Measurements from ENCODE around the gene CD1D.
"Not testable (repeated sequence)": the region's sequence is repeated elsewhere in the genome, so short reads cannot be mapped to it uniquely, and the experiment has no call there.

The CD1D gene

DNA sequence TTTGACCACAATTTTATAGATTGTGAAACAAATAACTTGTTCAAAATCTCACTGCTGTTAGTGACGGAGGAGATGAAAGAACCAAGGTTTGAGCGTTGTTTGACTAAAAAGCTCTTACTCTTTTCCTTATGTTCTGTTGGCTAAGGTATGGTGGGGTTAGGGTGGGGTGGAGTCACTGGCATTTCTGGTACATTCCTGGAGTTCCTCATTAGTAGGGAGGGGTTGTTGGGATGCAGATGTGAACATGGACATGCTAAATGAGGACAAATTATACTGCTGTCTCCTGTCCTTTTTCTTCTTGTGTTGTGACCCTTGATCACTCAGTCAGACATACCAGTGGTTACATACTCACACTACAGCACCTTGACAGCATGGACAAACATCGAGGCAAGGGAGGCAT is 26.2 kb upstream of the CD1D start:
- TF ChIP-seq, protein P1, sequence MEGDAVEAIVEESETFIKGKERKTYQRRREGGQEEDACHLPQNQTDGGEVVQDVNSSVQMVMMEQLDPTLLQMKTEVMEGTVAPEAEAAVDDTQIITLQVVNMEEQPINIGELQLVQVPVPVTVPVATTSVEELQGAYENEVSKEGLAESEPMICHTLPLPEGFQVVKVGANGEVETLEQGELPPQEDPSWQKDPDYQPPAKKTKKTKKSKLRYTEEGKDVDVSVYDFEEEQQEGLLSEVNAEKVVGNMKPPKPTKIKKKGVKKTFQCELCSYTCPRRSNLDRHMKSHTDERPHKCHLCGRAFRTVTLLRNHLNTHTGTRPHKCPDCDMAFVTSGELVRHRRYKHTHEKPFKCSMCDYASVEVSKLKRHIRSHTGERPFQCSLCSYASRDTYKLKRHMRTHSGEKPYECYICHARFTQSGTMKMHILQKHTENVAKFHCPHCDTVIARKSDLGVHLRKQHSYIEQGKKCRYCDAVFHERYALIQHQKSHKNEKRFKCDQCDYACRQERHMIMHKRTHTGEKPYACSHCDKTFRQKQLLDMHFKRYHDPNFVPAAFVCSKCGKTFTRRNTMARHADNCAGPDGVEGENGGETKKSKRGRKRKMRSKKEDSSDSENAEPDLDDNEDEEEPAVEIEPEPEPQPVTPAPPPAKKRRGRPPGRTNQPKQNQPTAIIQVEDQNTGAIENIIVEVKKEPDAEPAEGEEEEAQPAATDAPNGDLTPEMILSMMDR (conservative IDR thresholded peaks at IDR 0.05): no peak
- TF ChIP-seq ZFX (IDR thresholded peaks at IDR 0.05): no peak
- no peak overlapping the region for H3K27ac ChIP-seq

DNA sequence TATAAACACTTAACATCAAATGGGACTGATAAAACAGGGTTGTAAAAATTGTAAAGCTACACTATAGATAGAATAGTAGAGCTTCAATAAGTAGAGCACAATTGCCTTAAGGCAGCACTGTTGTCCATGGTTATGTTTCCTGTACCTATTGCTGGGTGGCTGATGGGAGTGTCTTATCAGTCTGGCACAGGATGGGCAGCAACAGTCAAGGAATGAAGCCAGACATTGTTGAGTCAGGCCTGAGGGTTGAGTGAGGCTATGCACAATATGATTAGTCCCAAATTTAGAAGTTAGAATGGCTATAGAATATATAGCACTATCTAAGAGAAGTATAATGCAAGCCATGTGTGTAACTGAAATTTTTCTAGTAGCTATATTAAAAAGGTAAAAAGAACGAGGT is 25.0 kb upstream of the CD1D start:
- H3K27ac ChIP-seq: no peak overlapping the region
- TF ChIP-seq ZFX (IDR thresholded peaks at IDR 0.05): no peak
- TF ChIP-seq, protein P1 (conservative IDR thresholded peaks at IDR 0.05): no peak

DNA sequence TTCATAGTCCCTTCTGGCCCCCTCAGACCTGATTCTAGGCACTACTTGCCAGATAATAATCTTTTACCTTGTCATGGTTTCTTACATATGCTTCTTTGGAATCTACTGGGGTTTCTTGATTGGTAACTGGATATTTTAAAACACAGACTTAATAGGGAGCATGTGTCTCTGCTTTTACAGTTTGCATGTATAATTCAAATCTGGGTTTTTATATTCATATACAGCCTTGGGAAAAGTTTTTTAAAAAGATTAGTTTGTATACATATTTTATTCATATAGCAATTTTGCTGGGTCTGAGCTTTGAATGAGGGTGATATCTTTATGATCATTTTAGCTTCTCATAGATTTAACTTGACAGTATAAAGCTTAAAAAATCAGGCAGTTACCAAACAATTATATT is 21.1 kb upstream of the CD1D start:
- no peak for TF ChIP-seq ZFX (IDR thresholded peaks at IDR 0.05)
- TF ChIP-seq, protein P1 (conservative IDR thresholded peaks at IDR 0.05): no peak
- H3K27ac ChIP-seq: no peak overlapping the region

DNA sequence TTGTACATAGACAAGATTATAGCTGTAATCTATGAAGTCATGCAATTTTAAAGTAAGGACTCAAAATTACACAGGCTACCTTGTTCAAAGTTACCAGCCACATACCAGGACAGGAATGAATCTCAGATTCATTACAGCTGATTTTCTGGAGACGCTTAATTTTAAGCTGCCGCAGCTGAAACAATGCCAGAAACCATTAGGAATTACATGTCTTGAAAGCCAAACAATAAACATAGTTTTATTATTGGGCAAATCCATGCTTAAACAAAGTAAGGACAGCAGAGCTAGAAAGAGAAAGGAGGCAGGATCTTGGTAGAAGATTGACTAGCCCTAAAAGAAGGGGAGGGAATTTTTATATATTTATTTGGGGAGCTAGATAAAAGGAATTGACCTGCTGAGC is 19.2 kb upstream of the CD1D start:
- H3K27ac ChIP-seq: no peak overlapping the region
- TF ChIP-seq ZFX (IDR thresholded peaks at IDR 0.05): no peak
- TF ChIP-seq, protein P1 (conservative IDR thresholded peaks at IDR 0.05): no peak

DNA sequence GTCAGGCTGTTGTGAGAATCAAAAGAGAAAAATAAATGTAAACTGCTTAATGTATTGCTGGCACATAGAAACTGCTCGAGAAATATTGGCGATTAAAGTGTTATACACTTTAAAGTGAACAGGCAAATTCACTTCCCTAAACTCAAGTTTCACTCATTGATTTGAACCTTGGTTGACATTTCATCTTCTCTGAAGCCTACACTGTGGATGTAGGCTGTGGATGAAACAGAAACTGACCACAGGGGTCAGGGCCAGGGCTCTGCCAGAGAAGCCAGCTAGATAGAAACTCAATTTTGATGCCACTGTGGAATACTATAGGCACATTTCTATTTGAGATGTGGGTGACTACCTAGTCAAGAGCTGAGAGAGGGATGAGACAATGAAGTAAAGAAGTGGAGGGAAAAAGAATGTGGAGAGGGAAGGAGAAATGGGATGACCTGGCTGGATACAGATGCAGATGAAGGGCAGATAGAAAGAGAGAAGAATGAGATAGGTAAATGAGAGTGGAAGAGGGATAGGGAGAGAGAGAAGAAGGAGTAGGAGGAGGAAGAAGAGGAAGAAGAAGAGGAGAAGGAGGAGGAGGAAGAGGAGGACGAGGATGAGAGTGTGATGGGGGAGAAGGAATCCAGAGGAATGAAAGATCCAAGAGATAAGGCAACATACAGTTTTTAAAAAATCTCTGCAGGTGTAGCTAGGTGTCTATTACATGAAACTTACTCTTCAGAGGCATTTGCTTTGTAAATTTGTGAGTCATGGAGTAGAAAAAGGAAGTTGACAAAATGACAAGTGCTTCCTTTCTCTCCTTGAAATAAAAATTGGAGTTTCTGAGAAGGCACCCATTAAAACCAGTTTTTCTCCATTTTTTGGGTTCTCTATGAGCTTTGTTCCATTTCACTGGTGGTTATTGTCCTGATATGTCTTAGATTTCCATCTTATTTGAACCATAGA is 17.4 kb upstream of the CD1D start:
- H3K27ac ChIP-seq: no peak overlapping the region
- TF ChIP-seq, protein P1 (conservative IDR thresholded peaks at IDR 0.05): no peak
- TF ChIP-seq ZFX (IDR thresholded peaks at IDR 0.05): no peak

DNA sequence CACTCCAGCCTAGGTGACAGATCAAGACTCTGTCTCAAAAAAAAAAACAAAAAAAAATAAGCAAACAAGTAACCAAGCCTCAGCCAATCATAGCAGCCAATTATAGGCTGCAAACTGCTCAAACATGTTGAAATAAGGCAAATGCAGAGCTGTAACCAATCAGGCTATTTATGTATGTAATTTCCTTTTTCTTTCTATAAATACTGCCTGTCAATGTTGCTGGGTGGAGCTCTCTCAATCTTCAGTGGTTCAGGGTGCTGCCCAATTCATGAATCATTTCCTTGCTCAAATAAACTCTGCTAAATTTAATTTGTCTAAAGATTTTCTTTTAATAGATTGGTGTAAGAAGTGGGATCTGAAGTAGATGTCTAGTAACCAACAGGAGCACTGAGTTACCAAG is 11.6 kb upstream of the CD1D start:
- no peak overlapping the region for H3K27ac ChIP-seq
- no peak for TF ChIP-seq ZFX (IDR thresholded peaks at IDR 0.05)
- TF ChIP-seq, protein P1 (conservative IDR thresholded peaks at IDR 0.05): no peak

DNA sequence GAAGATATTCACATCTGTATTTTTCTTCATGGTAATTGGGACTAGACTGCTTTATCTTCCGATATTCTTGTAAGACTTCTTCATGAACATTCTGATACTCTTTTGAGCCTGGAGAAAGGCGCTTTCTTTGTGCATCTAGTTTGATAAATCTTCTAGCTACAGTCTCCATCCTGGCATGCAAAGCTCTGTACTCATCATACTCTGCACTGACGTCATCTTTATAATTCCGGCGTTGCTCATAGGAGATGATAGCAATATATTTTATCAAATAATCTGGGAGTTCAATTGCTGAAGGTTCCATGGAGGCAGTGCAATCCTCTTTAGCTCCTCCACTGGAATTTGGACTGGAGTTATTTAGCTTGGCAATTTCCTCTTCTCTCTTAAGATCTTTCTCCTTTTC is 4.8 kb upstream of the CD1D start:
- H3K27ac ChIP-seq: not testable (repeated sequence)

DNA sequence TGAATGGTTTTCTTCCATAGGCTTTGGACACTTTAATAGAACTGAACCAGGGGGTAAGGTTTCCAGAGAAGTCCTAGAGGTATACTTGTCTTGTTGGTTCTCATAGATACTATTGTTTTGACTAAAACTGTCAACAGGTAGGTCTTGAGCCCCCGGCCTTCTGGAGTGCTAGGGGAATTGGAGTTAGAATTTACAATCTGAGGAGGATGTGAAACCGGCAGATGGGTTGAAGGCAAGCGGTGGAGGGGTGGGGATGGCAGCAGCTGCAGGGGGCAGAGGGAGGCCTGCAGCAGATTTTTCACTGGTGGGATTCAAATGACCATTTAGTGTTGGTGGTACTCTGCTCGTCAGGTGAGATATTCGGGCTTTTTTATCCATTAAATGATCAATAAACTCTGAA is 4.3 kb upstream of the CD1D start:
- TF ChIP-seq, protein P1 (conservative IDR thresholded peaks at IDR 0.05): no peak
- no peak for TF ChIP-seq ZFX (IDR thresholded peaks at IDR 0.05)

DNA sequence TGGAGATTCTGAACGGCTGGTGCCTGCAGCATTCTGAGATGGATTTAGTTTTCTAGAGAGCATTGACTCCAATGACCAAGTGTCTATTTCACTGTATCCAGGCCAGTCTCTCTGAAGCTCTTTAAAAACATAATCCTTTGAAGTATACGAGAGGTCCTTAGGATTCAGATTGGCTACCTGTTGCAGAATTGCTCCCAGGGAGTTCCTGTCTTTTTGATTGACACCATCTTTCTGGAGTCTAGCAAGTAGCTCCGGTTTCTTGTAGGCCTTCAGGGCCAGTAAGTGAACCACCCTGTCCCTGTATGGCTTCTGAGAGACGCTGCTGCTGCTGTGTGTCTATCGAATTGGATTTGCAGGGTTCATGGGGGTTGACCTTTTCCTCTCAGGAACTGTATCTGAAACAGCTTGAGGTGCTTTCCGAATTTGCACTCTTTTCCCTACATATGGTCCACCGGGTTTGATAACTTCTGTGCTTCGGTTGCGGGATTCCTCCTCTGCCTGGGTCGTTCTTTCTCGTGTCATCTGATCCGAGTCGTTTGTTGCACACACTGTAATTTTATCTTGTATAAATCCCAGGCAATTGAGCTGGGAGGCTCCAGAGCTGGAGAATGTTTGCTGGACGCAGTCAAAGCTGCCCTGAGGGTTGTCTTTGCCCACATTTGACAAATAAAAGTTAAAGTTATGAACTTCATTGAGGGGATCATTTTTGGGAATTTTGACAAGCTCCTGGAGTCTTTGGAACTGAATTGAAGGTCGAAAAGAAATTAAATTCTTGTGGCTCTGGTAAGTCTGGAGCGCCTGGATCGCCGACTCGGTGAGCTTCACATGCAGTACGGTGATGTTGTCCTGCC is 3.6 kb upstream of the CD1D start:
- H3K27ac ChIP-seq: not testable (repeated sequence)

More for the DNA sequence above, 4.3 kb upstream of the CD1D start:
- H3K27ac ChIP-seq: no peak overlapping the region

All from C4-2B (cell line).